Suprapubic skin (tissue), 4 donors: ENCODE measurements around the gene NUCB1. TPM values are rescaled to one million over a fixed set of nuclear protein-coding genes. Genes with fewer than 3 reads are reported as not detected.

Experiments used
- DNase-seq, 2 donors: peaks; one replicate each; pipeline ENCODE4 v3.0.0-alpha.2; 2019; ENCODE audit warnings: low spot score in 2 of 2
- H3K27ac ChIP-seq: fragments of 200-600 bp; sonication (generic); one replicate; pipeline ENCODE4 v1.5.1; 2019
- H3K27me3 ChIP-seq: fragments of 200-600 bp; sonication (generic); one replicate; pipeline ENCODE4 v1.5.1; 2019
- H3K36me3 ChIP-seq: fragments of 200-600 bp; sonication (generic); one replicate; pipeline ENCODE4 v1.5.1; 2019
- H3K4me1 ChIP-seq: fragments of 200-600 bp; sonication (generic); one replicate; pipeline ENCODE4 v1.5.1; 2019
- H3K4me3 ChIP-seq: fragments of 200-600 bp; sonication (generic); one replicate; pipeline ENCODE4 v1.5.1; 2019; ENCODE audit warnings: mild to moderate bottlenecking
- H3K9me3 ChIP-seq: fragments of 200-600 bp; sonication (generic); one replicate; pipeline ENCODE4 v1.5.1; 2019
- EP300 ChIP-seq: sonication (generic); formaldehyde crosslinking; IDR thresholded peaks from one replicate; pipeline ENCODE4 v1.6.1; 2017; ENCODE audit warnings: antibody characterized with exemption
- POLR2A ChIP-seq, 2 donors: fragments of 450-650 bp; IDR thresholded peaks; one replicate each; pipeline ENCODE4 v1.6.1; 2017; ENCODE audit warnings: antibody characterized with exemption in 2 of 2, mild to moderate bottlenecking in 2 of 2, moderate library complexity in 2 of 2
- POLR2AphosphoS5 ChIP-seq, 3 donors: sonication (generic); formaldehyde crosslinking; IDR thresholded peaks; one replicate each; pipeline ENCODE4 v1.6.1; 2017; ENCODE audit warnings: antibody characterized with exemption in 3 of 3
- WGBS: methylation state at CpG from one replicate; pipeline ENCODE4 v1.1.5; 2018; 5-methylcytosine and 5-hydroxymethylcytosine counted together
- total RNA-seq, 4 donors: library from RNA; depleted of rRNA; stranded (reverse); fragments of >200 nt; gene quantifications; one replicate each; pipeline ENCODE4 v1.1.0, GENCODE V29; 2016
- TF ChIP-seq, protein P1 (sequence below), 2 donors: fragments of 200-600 bp in 1 of 2; fragments of 450-650 bp in 1 of 2; sonication (generic) in 1 of 2; IDR thresholded peaks; one replicate each; pipeline ENCODE4 v1.5.1; 2016 to 2019; ENCODE audit warnings: antibody characterized with exemption in 2 of 2, mild to moderate bottlenecking in 1 of 2, moderate library complexity in 1 of 2

Gene NUCB1
- total RNA-seq, 4 donors from 2014 or later = 132 to 220 (median 204) TPM

DNA sequence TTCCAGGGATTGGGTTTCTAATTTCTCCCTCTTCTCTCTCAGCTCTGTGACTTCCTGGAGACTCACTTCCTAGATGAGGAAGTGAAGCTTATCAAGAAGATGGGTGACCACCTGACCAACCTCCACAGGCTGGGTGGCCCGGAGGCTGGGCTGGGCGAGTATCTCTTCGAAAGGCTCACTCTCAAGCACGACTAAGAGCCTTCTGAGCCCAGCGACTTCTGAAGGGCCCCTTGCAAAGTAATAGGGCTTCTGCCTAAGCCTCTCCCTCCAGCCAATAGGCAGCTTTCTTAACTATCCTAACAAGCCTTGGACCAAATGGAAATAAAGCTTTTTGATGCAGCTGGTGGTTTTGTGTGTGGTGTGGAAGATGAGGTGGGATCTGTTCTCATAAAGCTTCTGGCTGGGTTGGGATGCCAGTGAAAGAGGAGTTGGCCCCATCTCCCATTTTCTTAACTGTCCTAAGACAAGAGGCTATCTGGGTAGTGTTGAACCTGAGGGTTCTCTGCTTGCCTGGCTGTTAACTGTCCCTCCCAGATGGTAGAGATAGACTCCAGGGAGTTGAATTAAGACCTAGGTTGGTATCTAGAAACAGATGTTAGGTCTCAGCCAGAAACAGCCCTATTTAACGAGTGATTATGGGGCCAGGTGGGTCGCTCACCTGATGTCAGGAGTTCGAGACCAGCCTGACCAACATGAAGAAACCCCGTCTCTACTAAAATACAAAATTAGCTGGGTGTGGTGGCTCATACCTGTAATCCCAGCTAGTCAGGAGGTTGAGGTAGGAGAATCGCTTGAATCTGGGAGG lies 66.6 kb downstream of the NUCB1 start:
- H3K27me3 ChIP-seq = no peaks in the 10 kb centered on the region
- TF ChIP-seq, protein P1, sequence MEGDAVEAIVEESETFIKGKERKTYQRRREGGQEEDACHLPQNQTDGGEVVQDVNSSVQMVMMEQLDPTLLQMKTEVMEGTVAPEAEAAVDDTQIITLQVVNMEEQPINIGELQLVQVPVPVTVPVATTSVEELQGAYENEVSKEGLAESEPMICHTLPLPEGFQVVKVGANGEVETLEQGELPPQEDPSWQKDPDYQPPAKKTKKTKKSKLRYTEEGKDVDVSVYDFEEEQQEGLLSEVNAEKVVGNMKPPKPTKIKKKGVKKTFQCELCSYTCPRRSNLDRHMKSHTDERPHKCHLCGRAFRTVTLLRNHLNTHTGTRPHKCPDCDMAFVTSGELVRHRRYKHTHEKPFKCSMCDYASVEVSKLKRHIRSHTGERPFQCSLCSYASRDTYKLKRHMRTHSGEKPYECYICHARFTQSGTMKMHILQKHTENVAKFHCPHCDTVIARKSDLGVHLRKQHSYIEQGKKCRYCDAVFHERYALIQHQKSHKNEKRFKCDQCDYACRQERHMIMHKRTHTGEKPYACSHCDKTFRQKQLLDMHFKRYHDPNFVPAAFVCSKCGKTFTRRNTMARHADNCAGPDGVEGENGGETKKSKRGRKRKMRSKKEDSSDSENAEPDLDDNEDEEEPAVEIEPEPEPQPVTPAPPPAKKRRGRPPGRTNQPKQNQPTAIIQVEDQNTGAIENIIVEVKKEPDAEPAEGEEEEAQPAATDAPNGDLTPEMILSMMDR (IDR thresholded peaks at IDR 0.05) = no peak
- no peak for TF ChIP-seq EP300
- no peak for TF ChIP-seq POLR2AphosphoS5 (IDR thresholded peaks at IDR 0.05)
- no peak for TF ChIP-seq POLR2A (IDR thresholded peaks at IDR 0.05)
- H3K4me3 ChIP-seq = peak overlapping the region; percentile 69
- H3K27ac ChIP-seq = no peak overlapping the region
- peaks cover 57% of the 10 kb centered on the region for H3K4me1 ChIP-seq
- H3K9me3 ChIP-seq = no peaks in the 10 kb centered on the region
- peaks cover 41% of the 10 kb centered on the region for H3K36me3 ChIP-seq
- no peak for DNase-seq
- 71% methylated on average over 10 of the region's 10 CpGs for WGBS

DNA sequence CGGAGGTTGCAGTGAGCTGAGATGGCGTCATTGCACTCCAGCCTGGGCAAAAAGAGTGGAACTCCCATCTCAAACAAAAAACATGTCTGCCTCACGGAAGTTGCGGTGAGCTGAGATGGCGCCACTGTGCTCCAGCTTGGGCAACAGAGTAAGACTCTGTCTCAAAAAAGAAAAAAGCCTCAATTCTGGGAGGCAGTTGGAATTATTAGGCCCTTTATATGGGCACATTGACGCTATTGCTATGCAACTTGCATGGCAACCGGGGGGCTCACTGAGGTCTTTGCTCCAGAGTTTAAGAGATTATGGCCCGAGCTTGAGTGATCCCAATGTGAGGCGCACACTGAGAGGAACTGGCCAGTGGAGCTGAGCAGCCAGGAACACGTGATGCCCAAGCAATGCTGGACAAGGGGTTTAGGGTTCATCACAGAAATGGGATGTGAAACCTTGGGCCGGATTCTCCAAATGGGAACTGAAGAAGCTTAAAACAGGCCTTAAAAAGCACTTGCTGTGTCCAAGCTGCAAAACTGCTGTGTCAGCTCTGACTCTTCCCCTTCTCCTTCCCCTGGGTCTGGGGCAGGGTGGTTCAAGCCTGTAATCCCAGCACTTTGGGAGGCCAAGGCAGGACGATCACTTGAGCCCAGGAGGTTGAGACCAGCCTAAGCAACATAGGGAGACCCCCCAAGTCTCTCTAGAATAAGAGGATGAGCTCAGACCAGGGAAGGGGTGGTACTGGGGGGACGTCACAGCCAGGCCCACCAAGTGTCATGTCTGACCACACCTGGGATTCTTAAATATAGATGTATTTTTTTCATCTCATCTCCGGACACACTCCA lies 67.5 kb downstream of the NUCB1 start:
- WGBS = 80% methylated on average over 14 of the region's 14 CpGs
- TF ChIP-seq EP300 (no peak), POLR2AphosphoS5 (IDR thresholded peaks at IDR 0.05) (peak in 1 of 3 donors; percentile 40)
- Histone ChIP-seq H3K27ac (peak overlapping the region; percentile 22), H3K36me3 (peaks cover 47% of the 10 kb centered on the region), H3K4me1 (peaks cover 55% of the 10 kb centered on the region), H3K9me3 (no peaks in the 10 kb centered on the region), H3K27me3 (no peaks in the 10 kb centered on the region), H3K4me3 (peak overlapping the region; percentile 69)
- no peak for DNase-seq

DNA sequence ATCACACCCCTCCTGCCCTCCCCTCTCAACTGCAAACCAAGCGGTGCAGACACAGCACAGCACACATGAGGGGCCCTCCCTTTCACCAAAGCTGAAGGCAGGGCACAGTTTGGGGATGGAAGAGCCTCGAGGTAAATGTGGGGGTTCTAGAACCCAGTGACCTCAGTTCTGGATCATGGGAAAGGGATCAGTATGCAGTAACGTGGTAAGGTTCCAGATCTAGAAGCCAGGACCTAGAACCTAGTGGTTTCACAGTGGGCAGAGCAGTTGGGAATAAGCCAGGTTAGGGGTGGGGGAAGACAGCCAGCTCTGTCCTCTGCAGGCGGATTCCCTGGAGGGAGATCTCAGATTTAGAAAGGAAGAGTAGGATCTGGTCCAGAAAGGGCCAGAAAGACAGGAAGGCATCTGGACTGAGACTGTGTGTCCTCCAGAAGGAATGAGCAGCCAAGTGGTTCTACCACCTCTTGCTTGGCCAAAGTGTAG lies 68.1 kb downstream of the NUCB1 start:
- WGBS = 53% methylated on average over 4 of the region's 4 CpGs
- peaks cover 48% of the 10 kb centered on the region for H3K4me1 ChIP-seq
- no peaks in the 10 kb centered on the region for H3K27me3 ChIP-seq
- DNase-seq = no peak
- peaks cover 52% of the 10 kb centered on the region for H3K36me3 ChIP-seq
- peak overlapping the region; percentile 33 for H3K27ac ChIP-seq
- H3K4me3 ChIP-seq = no peak overlapping the region
- H3K9me3 ChIP-seq = no peaks in the 10 kb centered on the region
- TF ChIP-seq EP300 (no peak), POLR2AphosphoS5 (IDR thresholded peaks at IDR 0.05) (no peak), POLR2A (IDR thresholded peaks at IDR 0.05) (no peak)
- TF ChIP-seq, protein P1 (IDR thresholded peaks at IDR 0.05) = no peak

DNA sequence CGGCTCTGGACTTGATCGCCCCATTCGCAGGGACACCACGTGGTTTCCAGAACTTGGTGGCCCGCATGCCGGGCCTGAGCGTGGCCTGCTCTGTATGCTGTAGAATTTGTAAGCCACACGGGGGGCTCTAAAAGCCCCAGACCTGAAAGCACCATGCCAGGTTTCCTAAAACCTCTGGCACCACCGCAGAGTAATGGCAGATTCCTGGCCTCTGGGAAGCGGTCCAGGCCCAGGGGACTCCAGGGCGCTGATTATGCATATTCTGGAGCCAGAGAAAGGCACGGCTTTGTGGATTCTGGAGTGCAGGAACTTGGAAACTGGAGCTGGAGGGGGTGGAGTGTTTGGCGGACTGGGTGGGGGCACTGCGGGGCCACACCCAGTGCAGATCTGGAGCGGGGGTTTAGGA lies 68.7 kb downstream of the NUCB1 start:
- H3K27me3 ChIP-seq = no peaks in the 10 kb centered on the region

DNA sequence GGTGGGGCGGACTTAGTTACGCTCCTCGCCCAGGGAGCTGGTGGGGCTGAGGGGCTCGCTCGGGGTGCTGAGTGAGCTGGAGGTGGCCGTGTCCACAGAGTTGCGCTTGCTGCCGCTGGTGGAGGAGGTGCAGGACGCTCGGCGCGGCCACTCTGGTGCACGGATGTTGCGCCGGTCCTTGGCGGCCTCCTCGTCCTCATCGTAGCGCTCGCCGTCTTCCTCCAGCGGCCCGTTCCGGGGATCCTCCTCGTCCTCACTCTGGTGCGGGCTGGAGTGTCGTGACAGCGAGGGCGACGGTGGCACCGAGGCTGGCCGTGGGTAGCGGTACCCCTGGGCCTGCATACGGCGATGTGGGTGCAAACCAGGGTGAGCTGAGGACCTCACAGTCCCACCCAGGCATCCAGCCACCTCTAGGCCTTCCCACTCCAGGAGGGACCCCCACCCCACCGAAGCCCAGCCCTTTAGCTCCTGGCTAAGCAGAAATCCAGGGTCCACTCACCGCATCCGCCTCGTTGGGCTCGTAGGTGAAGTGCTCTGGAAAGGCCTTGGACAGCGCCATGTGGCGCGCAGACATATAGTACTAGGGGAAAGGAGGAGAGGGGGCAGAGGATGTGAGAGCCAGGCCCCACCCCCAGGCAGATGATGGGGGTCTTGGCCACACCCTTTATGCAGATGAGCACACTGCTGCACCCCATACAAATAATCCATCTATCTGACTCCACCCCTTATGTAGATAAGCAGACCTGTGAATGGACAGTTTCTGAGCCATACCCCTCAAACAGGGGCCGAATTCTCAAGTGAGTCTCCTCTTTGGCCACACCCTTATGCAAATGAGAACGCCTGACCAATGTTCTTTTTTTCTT lies 69.4 kb downstream of the NUCB1 start:
- no peak overlapping the region for H3K27ac ChIP-seq
- H3K4me3 ChIP-seq = no peak overlapping the region
- no peaks in the 10 kb centered on the region for H3K9me3 ChIP-seq
- peaks cover 35% of the 10 kb centered on the region for H3K4me1 ChIP-seq
- 94% methylated on average over 45 of the region's 45 CpGs for WGBS
- DNase-seq = no peak
- peaks cover 63% of the 10 kb centered on the region for H3K36me3 ChIP-seq
- TF ChIP-seq, protein P1 (IDR thresholded peaks at IDR 0.05) = no peak
- TF ChIP-seq EP300 = no peak
- no peak for TF ChIP-seq POLR2A (IDR thresholded peaks at IDR 0.05)
- no peak for TF ChIP-seq POLR2AphosphoS5 (IDR thresholded peaks at IDR 0.05)
- H3K27me3 ChIP-seq = no peaks in the 10 kb centered on the region

More for the DNA sequence above, 68.7 kb downstream of the NUCB1 start:
- H3K4me1 ChIP-seq = peaks cover 42% of the 10 kb centered on the region
- no peak overlapping the region for H3K4me3 ChIP-seq
- H3K9me3 ChIP-seq = no peaks in the 10 kb centered on the region
- TF ChIP-seq EP300 = no peak
- TF ChIP-seq, protein P1 (IDR thresholded peaks at IDR 0.05) = no peak
- TF ChIP-seq POLR2A (IDR thresholded peaks at IDR 0.05) = no peak
- TF ChIP-seq POLR2AphosphoS5 (IDR thresholded peaks at IDR 0.05) = no peak
- H3K36me3 ChIP-seq = peaks cover 56% of the 10 kb centered on the region
- peak overlapping the region; percentile 33 for H3K27ac ChIP-seq
- 54% methylated on average over 10 of the region's 15 CpGs for WGBS
- DNase-seq = no peak
